Measurements from ENCODE around the gene HIVEP3.

DNA sequence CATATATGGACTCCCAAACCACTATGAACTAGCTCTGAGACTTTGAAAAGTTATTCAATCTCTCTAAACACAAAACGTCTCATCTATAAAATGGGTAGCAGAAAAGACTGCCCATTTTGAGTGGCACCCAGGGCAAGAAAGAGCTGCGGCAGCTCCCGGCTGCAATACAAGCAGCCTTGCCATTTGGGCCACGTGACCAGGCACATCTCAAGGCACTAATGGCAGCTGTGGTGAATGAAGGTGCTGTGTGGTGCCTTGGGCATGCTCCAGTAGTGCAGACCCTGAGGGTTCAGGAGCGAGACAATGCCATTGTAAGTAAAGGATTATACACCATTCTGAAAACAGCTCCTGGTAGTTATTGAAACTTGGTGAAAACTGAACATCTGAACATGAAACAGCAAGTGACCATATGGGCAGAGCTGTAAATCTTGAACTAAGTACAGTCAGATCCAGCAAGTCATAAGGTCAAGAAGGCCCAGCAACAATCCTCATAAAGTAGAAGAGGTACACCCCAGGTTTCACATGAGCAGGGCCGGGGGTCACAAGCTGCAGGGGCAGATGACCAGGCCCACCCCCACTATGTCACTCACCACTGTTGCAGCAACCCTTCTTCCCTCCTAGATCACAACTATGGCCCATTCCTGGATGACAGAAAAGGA lies 39.4 kb upstream of the HIVEP3 start:
- TF ChIP-seq TAF1 (IDR thresholded peaks at IDR 0.05; ENCODE audit: borderline replicate concordance, insufficient read depth, low read length) (no peak), FOXP2 (optimal IDR thresholded peaks at IDR 0.05; ENCODE audit: borderline replicate concordance, extremely low read depth, extremely low read length, insufficient read depth) (no peak), POLR2AphosphoS5 (IDR thresholded peaks at IDR 0.05; ENCODE audit: low read depth, low read length) (no peak), SIN3A (IDR thresholded peaks at IDR 0.05; ENCODE audit: borderline replicate concordance, insufficient read depth, low read length) (no peak)
- TF ChIP-seq, protein P1, sequence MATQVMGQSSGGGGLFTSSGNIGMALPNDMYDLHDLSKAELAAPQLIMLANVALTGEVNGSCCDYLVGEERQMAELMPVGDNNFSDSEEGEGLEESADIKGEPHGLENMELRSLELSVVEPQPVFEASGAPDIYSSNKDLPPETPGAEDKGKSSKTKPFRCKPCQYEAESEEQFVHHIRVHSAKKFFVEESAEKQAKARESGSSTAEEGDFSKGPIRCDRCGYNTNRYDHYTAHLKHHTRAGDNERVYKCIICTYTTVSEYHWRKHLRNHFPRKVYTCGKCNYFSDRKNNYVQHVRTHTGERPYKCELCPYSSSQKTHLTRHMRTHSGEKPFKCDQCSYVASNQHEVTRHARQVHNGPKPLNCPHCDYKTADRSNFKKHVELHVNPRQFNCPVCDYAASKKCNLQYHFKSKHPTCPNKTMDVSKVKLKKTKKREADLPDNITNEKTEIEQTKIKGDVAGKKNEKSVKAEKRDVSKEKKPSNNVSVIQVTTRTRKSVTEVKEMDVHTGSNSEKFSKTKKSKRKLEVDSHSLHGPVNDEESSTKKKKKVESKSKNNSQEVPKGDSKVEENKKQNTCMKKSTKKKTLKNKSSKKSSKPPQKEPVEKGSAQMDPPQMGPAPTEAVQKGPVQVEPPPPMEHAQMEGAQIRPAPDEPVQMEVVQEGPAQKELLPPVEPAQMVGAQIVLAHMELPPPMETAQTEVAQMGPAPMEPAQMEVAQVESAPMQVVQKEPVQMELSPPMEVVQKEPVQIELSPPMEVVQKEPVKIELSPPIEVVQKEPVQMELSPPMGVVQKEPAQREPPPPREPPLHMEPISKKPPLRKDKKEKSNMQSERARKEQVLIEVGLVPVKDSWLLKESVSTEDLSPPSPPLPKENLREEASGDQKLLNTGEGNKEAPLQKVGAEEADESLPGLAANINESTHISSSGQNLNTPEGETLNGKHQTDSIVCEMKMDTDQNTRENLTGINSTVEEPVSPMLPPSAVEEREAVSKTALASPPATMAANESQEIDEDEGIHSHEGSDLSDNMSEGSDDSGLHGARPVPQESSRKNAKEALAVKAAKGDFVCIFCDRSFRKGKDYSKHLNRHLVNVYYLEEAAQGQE (IDR thresholded peaks at IDR 0.05; ENCODE audit: insufficient read depth in 1 of 2, low read depth in 2 of 2, low read length in 2 of 2), result no peak
